Left lung (tissue), 10 donors: ENCODE results near the gene P2RX3. TPM values are rescaled to one million over a fixed set of nuclear protein-coding genes. Genes with fewer than 3 reads are reported as not detected.

Experiments used
- ATAC-seq: fragments of 200-7000 bp; cut with Tn5 transposase; one replicate; pipeline ENCODE4 v1.9.1; 2020; ENCODE audit warnings: moderate library complexity
- DNase-seq, 4 donors: peaks; one replicate each; pipeline ENCODE4 v3.0.0-alpha.2; 2013 to 2020
- H3K27ac ChIP-seq, 2 donors: fragments of 200-600 bp; sonication (generic) in 1 of 2; one replicate each; pipeline versions ENCODE4 v1.5.0 to v1.8.0; 2020 to 2021
- H3K27me3 ChIP-seq, 2 donors: fragments of 200-600 bp; sonication (generic) in 1 of 2; one replicate each; pipeline versions ENCODE4 v1.5.0 to v1.8.0; 2020 to 2021
- H3K36me3 ChIP-seq, 2 donors: fragments of 200-600 bp; sonication (generic) in 1 of 2; one replicate each; pipeline versions ENCODE4 v1.5.0 to v1.8.0; 2020 to 2021
- H3K4me1 ChIP-seq, 2 donors: fragments of 200-600 bp; one replicate each; pipeline ENCODE4 v1.8.0; 2021
- H3K4me3 ChIP-seq, 2 donors: fragments of 200-600 bp; sonication (generic) in 1 of 2; one replicate each; pipeline versions ENCODE4 v1.5.0 to v1.8.0; 2020 to 2021; ENCODE audit warnings: mild to moderate bottlenecking in 1 of 2
- H3K9me3 ChIP-seq, 2 donors: fragments of 200-600 bp; sonication (generic) in 1 of 2; one replicate each; pipeline versions ENCODE4 v1.5.0 to v1.8.0; 2020 to 2021
- CTCF ChIP-seq, 2 donors: fragments of 200-600 bp; sonication (generic) in 1 of 2; IDR thresholded peaks; one replicate each; pipeline versions ENCODE4 v1.5.0 to v1.8.0; 2021; ENCODE audit warnings: antibody characterized with exemption in 2 of 2
- intact Hi-C, 2 donors: fragments of 100-400 bp; cut with DNase I; formaldehyde crosslinking; loops; one replicate each; pipeline versions ENCODE4 v1.11.2 to v1.14.2; 2022
- polyA plus RNA-seq, 6 donors: library from polyadenylated mRNA; unstranded; fragments of 120-200 nt; gene quantifications; one replicate each; pipeline ENCODE4 v1.2.1, GENCODE V29; 2013; ENCODE audit not compliant: insufficient read length in 6 of 6
- total RNA-seq, 2 donors: library from RNA; stranded (reverse); fragmentation: NEBNext Ultra II Directional; extraction: Animal tissue kit (Norgen Biotek cat#: 25700); gene quantifications; one replicate each; pipeline ENCODE4 v1.2.1, GENCODE V29; 2021
- donor health status: DM: no; HTN: yes; CAD: no.
- donor health status: DM: no; HTN: no; CAD: no.

The P2RX3 gene
- total and polyA plus RNA-seq, 8 donors, result 0.17 to 0.58 (median 0.28) TPM; not detected in 2

DNA sequence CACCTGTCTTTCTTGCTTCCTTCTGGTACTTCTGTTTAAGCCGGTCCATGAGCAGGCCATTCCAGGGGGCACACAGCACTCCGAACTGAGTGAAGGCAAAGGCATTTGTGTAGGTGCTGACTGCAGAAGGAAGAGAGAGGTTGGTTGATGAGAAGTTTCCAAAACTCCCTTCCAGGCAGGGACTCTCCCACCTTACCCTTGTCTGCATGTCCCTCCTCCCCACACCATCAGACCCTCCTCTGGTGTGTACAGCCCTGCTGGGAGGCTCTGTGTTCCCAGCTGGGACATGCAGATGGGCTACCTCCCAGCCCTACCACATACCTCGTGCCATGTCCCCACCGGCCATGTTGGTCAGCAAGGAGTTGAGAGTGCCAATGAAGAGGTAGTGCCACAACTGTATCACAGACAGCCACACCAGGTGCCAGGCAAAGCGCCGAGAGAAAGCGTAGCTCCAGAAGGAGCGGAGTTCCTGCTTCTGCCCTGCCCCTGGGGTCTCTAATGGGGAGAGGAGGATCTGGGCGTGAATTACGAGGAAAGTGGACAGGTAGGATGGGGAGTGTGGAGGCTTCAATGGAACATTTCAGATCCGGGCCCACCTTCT, 76.6 kb downstream of the P2RX3 start:
- H3K4me1 ChIP-seq, result peaks cover 11 to 24% of the 10 kb centered on the region in 2 donors
- DNase-seq (no peak), ATAC-seq (no peak)
- no peaks in the 10 kb centered on the region for H3K9me3 ChIP-seq
- no peaks in the 10 kb centered on the region for H3K27me3 ChIP-seq
- TF ChIP-seq CTCF (IDR thresholded peaks at IDR 0.05), result no peak
- no peak overlapping the region for H3K27ac ChIP-seq
- intact Hi-C loops, result no loop called here
- H3K4me3 ChIP-seq, result no peak overlapping the region
- H3K36me3 ChIP-seq, result peaks cover 0 to 100% of the 10 kb centered on the region in 2 donors

- Histone ChIP-seq H3K9me3 (no peaks in the 10 kb centered on the region), H3K4me1 (peaks cover 11 to 25% of the 10 kb centered on the region in 2 donors), H3K27me3 (no peaks in the 10 kb centered on the region), H3K36me3 (peaks cover 0 to 100% of the 10 kb centered on the region in 2 donors), H3K4me3 (no peak overlapping the region), H3K27ac (peak overlapping the region in 1 of 2 donors; percentile 8)
- ATAC-seq (no peak), DNase-seq (no peak)
- intact Hi-C loops, result no loop called here
- no peak for TF ChIP-seq CTCF (IDR thresholded peaks at IDR 0.05)
Measured at GRCh38 chr11:57416436-57416835, 78.3 kb downstream of the P2RX3 start.

DNA sequence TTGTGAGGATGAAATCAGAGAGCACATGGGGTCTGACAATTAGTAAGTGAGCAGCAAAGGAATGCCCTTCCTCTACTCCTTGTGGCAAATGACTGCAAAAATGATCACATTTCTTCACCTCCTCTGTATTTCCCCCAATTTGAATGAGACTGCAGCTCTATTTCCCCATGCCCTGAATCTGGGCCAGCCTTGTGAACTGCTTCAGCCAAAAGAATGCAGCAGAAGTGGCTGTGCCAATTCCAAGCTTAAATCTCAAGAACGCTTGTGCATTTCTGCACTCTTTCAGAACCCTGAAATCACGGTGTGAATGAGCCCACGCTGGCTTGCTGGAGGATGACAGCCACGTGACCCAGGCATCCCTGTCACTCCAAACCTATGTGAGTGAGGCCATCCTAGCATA, 78.9 kb downstream of the P2RX3 start:
- Histone ChIP-seq H3K27me3 (no peaks in the 10 kb centered on the region), H3K4me3 (no peak overlapping the region), H3K4me1 (peaks cover 11 to 31% of the 10 kb centered on the region in 2 donors), H3K9me3 (no peaks in the 10 kb centered on the region), H3K36me3 (peaks cover 0 to 95% of the 10 kb centered on the region in 2 donors), H3K27ac (peak overlapping the region in 1 of 2 donors; percentile 8)
- peak in 2 of 4 donors; percentile 37 to 64 for DNase-seq
- peak; percentile 71 for ATAC-seq
- no peak for TF ChIP-seq CTCF (IDR thresholded peaks at IDR 0.05)
- intact Hi-C loops, result no loop called here

GRCh38 chr11:57418131-57418530, 80.0 kb downstream of the P2RX3 start:
- ATAC-seq, result no peak
- no peak overlapping the region for H3K4me3 ChIP-seq
- H3K27ac ChIP-seq, result no peak overlapping the region
- no peaks in the 10 kb centered on the region for H3K27me3 ChIP-seq
- TF ChIP-seq CTCF (IDR thresholded peaks at IDR 0.05), result no peak
- H3K9me3 ChIP-seq, result no peaks in the 10 kb centered on the region
- H3K36me3 ChIP-seq, result peaks cover 0 to 95% of the 10 kb centered on the region in 2 donors
- intact Hi-C loops, result no loop called here
- no peak for DNase-seq
- H3K4me1 ChIP-seq, result peaks cover 11 to 42% of the 10 kb centered on the region in 2 donors

DNA sequence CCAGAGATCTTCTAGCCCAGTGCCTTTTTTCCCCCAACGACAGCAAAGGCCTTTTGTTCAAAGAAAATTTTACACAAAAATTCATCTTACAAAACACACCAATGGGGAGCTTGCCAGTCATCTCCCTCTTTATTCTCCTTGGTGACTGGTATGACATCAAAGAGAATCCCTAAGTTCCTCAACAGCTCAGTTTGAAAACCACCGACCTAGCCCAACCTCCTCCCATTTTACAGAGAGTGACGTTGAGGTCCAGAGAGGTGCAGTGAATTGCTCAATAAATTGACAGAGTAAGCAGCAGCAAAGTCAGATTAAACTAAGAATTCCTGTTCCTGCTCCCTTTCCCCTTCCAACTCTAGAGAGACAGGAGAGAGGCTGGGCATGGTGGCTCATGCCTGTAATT, 81.0 kb downstream of the P2RX3 start:
- Histone ChIP-seq H3K27ac (no peak overlapping the region), H3K36me3 (peaks cover 0 to 95% of the 10 kb centered on the region in 2 donors)

More for the DNA sequence above, 81.0 kb downstream of the P2RX3 start:
- TF ChIP-seq CTCF (IDR thresholded peaks at IDR 0.05), result no peak
- Histone ChIP-seq H3K4me1 (peaks cover 11 to 52% of the 10 kb centered on the region in 2 donors), H3K9me3 (no peaks in the 10 kb centered on the region), H3K4me3 (no peak overlapping the region), H3K27me3 (no peaks in the 10 kb centered on the region)
- ATAC-seq (no peak), DNase-seq (no peak)
- intact Hi-C loops, result no loop called here
